ENCODE measurements around the gene PER3.

- TF ChIP-seq, protein P1, sequence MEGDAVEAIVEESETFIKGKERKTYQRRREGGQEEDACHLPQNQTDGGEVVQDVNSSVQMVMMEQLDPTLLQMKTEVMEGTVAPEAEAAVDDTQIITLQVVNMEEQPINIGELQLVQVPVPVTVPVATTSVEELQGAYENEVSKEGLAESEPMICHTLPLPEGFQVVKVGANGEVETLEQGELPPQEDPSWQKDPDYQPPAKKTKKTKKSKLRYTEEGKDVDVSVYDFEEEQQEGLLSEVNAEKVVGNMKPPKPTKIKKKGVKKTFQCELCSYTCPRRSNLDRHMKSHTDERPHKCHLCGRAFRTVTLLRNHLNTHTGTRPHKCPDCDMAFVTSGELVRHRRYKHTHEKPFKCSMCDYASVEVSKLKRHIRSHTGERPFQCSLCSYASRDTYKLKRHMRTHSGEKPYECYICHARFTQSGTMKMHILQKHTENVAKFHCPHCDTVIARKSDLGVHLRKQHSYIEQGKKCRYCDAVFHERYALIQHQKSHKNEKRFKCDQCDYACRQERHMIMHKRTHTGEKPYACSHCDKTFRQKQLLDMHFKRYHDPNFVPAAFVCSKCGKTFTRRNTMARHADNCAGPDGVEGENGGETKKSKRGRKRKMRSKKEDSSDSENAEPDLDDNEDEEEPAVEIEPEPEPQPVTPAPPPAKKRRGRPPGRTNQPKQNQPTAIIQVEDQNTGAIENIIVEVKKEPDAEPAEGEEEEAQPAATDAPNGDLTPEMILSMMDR (IDR thresholded peaks at IDR 0.05), result no peak
- TF ChIP-seq POLR2A (IDR thresholded peaks at IDR 0.05) (no peak), EP300 (IDR thresholded peaks at IDR 0.05) (no peak), POLR2AphosphoS5 (IDR thresholded peaks at IDR 0.05) (no peak)
Observed at GRCh38 chr1:7852804-7853683, 69.0 kb downstream of the PER3 start, which contains the start of gene UTS2.
